ENCODE measurements around the gene ITGB6. TPM values are rescaled to one million over a fixed set of nuclear protein-coding genes. Genes with fewer than 3 reads are reported as not detected.

ITGB6 gene
- total RNA-seq, 2 experiments from 2014 or later: not detected

GRCh38 chr2:160096409-160096808 is 103.7 kb downstream of the ITGB6 start:
- intact Hi-C loops (cut with micrococcal nuclease): no loop called here
- H3K27me3 Mint-ChIP-seq (ENCODE audit: low read depth): peaks cover 10% of the 10 kb centered on the region
- H3K36me3 Mint-ChIP-seq (ENCODE audit: low read depth): no peaks in the 10 kb centered on the region
- DNase-seq: peak; percentile 21
- CTCF ChIA-PET: interaction anchor here (0.7 to 1.5 kb wide), 6 partner anchors 9 to 1178 kb away, joined by 3 to 6 read pairs (median 4); no protein-coding TSS in a partner anchor
- no peak overlapping the region for H3K27ac Mint-ChIP-seq
- H3K9me3 Mint-ChIP-seq: peaks cover 6% of the 10 kb centered on the region
- no peak overlapping the region for H3K4me3 Mint-ChIP-seq
- H3K4me1 Mint-ChIP-seq (ENCODE audit: low read depth): peaks cover 3% of the 10 kb centered on the region

- CTCF ChIA-PET: no interaction called here
- Mint-ChIP-seq H3K9me3 (peaks cover 39% of the 10 kb centered on the region), H3K4me1 (ENCODE audit: low read depth) (peaks cover 3% of the 10 kb centered on the region)
Measured at GRCh38 chr2:160092445-160092844, 107.6 kb downstream of the ITGB6 start.

GRCh38 chr2:160091381-160091780 is 108.7 kb downstream of the ITGB6 start:
- no peak overlapping the region for H3K27ac Mint-ChIP-seq
- intact Hi-C loops (cut with micrococcal nuclease): no loop called here
- no peak overlapping the region for H3K4me3 Mint-ChIP-seq
- CTCF ChIA-PET: interaction anchor here (0.7 kb wide), 1 partner anchor 737 kb away, joined by 7 read pairs; no protein-coding TSS in a partner anchor
- H3K4me1 Mint-ChIP-seq (ENCODE audit: low read depth): peaks cover 1% of the 10 kb centered on the region
- DNase-seq: no peak
- peaks cover 10% of the 10 kb centered on the region for H3K27me3 Mint-ChIP-seq (ENCODE audit: low read depth)
- peaks cover 7% of the 10 kb centered on the region for H3K36me3 Mint-ChIP-seq (ENCODE audit: low read depth)
- peaks cover 48% of the 10 kb centered on the region for H3K9me3 Mint-ChIP-seq

More at GRCh38 chr2:160092445-160092844, 107.6 kb downstream of the ITGB6 start:
- peaks cover 7% of the 10 kb centered on the region for H3K36me3 Mint-ChIP-seq (ENCODE audit: low read depth)
- intact Hi-C loops (cut with micrococcal nuclease): no loop called here
- peaks cover 10% of the 10 kb centered on the region for H3K27me3 Mint-ChIP-seq (ENCODE audit: low read depth)
- DNase-seq: no peak
- H3K27ac Mint-ChIP-seq: no peak overlapping the region
- no peak overlapping the region for H3K4me3 Mint-ChIP-seq

- no peak overlapping the region for H3K4me3 Mint-ChIP-seq
- H3K36me3 Mint-ChIP-seq (ENCODE audit: low read depth): peaks cover 10% of the 10 kb centered on the region
- H3K4me1 Mint-ChIP-seq (ENCODE audit: low read depth): no peaks in the 10 kb centered on the region
- peaks cover 47% of the 10 kb centered on the region for H3K9me3 Mint-ChIP-seq
- no peak overlapping the region for H3K27ac Mint-ChIP-seq
- intact Hi-C loops (cut with micrococcal nuclease): no loop called here
- peaks cover under 1% of the 10 kb centered on the region for H3K27me3 Mint-ChIP-seq (ENCODE audit: low read depth)
- DNase-seq: peak; percentile 18
- CTCF ChIA-PET: interaction anchor here (1.0 to 1.7 kb wide), 3 partner anchors 8 to 340 kb away, joined by 3 to 5 read pairs (median 3); no protein-coding TSS in a partner anchor
Measured at GRCh38 chr2:160087854-160088745, 112.0 kb downstream of the ITGB6 start.

- CTCF ChIA-PET: interaction anchor here (0.6 to 1.8 kb wide), 4 partner anchors 11 to 908 kb away, joined by 3 to 6 read pairs (median 4); no protein-coding TSS in a partner anchor
- Mint-ChIP-seq H3K36me3 (ENCODE audit: low read depth) (peaks cover 10% of the 10 kb centered on the region), H3K4me3 (no peak overlapping the region), H3K27ac (no peak overlapping the region), H3K9me3 (peaks cover 40% of the 10 kb centered on the region), H3K27me3 (ENCODE audit: low read depth) (peaks cover 4% of the 10 kb centered on the region), H3K4me1 (ENCODE audit: low read depth) (no peaks in the 10 kb centered on the region)
- intact Hi-C loops (cut with micrococcal nuclease): no loop called here
- DNase-seq: no peak
Measured at GRCh38 chr2:160085662-160086061, 114.4 kb downstream of the ITGB6 start.

- Mint-ChIP-seq H3K4me1 (ENCODE audit: low read depth) (no peaks in the 10 kb centered on the region), H3K27ac (no peak overlapping the region), H3K27me3 (ENCODE audit: low read depth) (peaks cover 6% of the 10 kb centered on the region), H3K4me3 (no peak overlapping the region), H3K9me3 (peaks cover 2% of the 10 kb centered on the region), H3K36me3 (ENCODE audit: low read depth) (peaks cover 1% of the 10 kb centered on the region)
- CTCF ChIA-PET: interaction anchor here (0.8 to 1.4 kb wide), 2 partner anchors 19 to 31 kb away, joined by 3 to 4 read pairs; no protein-coding TSS in a partner anchor
- intact Hi-C loops (cut with micrococcal nuclease): no loop called here
- DNase-seq: no peak
Measured at GRCh38 chr2:160077912-160078810, 121.9 kb downstream of the ITGB6 start.

- H3K27ac Mint-ChIP-seq: no peak overlapping the region
- H3K27me3 Mint-ChIP-seq (ENCODE audit: low read depth): peaks cover 7% of the 10 kb centered on the region
- no peaks in the 10 kb centered on the region for H3K36me3 Mint-ChIP-seq (ENCODE audit: low read depth)
- DNase-seq: no peak
- H3K4me3 Mint-ChIP-seq: no peak overlapping the region
- no peaks in the 10 kb centered on the region for H3K9me3 Mint-ChIP-seq
- intact Hi-C loops (cut with micrococcal nuclease): no loop called here
- H3K4me1 Mint-ChIP-seq (ENCODE audit: low read depth): no peaks in the 10 kb centered on the region
- CTCF ChIA-PET: interaction anchor here (0.6 to 1.5 kb wide), 4 partner anchors 11 to 527 kb away, joined by 3 to 6 read pairs (median 4); no protein-coding TSS in a partner anchor
Measured at GRCh38 chr2:160076914-160077313, 123.2 kb downstream of the ITGB6 start.

GRCh38 chr2:160076241-160076640 is 123.8 kb downstream of the ITGB6 start:
- H3K4me1 Mint-ChIP-seq (ENCODE audit: low read depth): no peaks in the 10 kb centered on the region
- DNase-seq: no peak
- intact Hi-C loops (cut with micrococcal nuclease): no loop called here
- no peaks in the 10 kb centered on the region for H3K36me3 Mint-ChIP-seq (ENCODE audit: low read depth)
- no peak overlapping the region for H3K27ac Mint-ChIP-seq
- no peak overlapping the region for H3K4me3 Mint-ChIP-seq
- H3K27me3 Mint-ChIP-seq (ENCODE audit: low read depth): peaks cover 10% of the 10 kb centered on the region
- CTCF ChIA-PET: interaction anchor here (0.6 to 1.5 kb wide), 4 partner anchors 10 to 526 kb away, joined by 3 to 6 read pairs (median 4); no protein-coding TSS in a partner anchor
- H3K9me3 Mint-ChIP-seq: no peaks in the 10 kb centered on the region

- no peak for DNase-seq
- Mint-ChIP-seq H3K4me1 (ENCODE audit: low read depth) (no peaks in the 10 kb centered on the region), H3K27ac (no peak overlapping the region), H3K4me3 (no peak overlapping the region), H3K27me3 (ENCODE audit: low read depth) (peaks cover 14% of the 10 kb centered on the region), H3K36me3 (ENCODE audit: low read depth) (no peaks in the 10 kb centered on the region), H3K9me3 (no peaks in the 10 kb centered on the region)
- CTCF ChIA-PET: interaction anchor here (0.7 kb wide), 1 partner anchor 919 kb away, joined by 3 read pairs; no protein-coding TSS in a partner anchor
- intact Hi-C loops (cut with micrococcal nuclease): no loop called here
Measured at GRCh38 chr2:160075171-160075570, 124.9 kb downstream of the ITGB6 start.

- no peak overlapping the region for H3K4me3 Mint-ChIP-seq
- intact Hi-C loops (cut with micrococcal nuclease): no loop called here
- H3K36me3 Mint-ChIP-seq (ENCODE audit: low read depth): no peaks in the 10 kb centered on the region
- no peaks in the 10 kb centered on the region for H3K4me1 Mint-ChIP-seq (ENCODE audit: low read depth)
- CTCF ChIA-PET: no interaction called here
- peaks cover 14% of the 10 kb centered on the region for H3K27me3 Mint-ChIP-seq (ENCODE audit: low read depth)
- H3K27ac Mint-ChIP-seq: no peak overlapping the region
- peaks cover 2% of the 10 kb centered on the region for H3K9me3 Mint-ChIP-seq
- DNase-seq: no peak
Measured at GRCh38 chr2:160073284-160073888, 126.7 kb downstream of the ITGB6 start.

GRCh38 chr2:160068906-160069305 is 131.2 kb downstream of the ITGB6 start:
- CTCF ChIA-PET: no interaction called here
- DNase-seq: no peak
- peaks cover 27% of the 10 kb centered on the region for H3K27me3 Mint-ChIP-seq (ENCODE audit: low read depth)
- no peak overlapping the region for H3K27ac Mint-ChIP-seq
- intact Hi-C loops (cut with micrococcal nuclease): no loop called here
- no peaks in the 10 kb centered on the region for H3K4me1 Mint-ChIP-seq (ENCODE audit: low read depth)
- no peak overlapping the region for H3K4me3 Mint-ChIP-seq
- no peaks in the 10 kb centered on the region for H3K36me3 Mint-ChIP-seq (ENCODE audit: low read depth)
- H3K9me3 Mint-ChIP-seq: peaks cover 2% of the 10 kb centered on the region

All from activated naive CD4-positive, alpha-beta T cell treated with anti-CD3 and anti-CD28 coated beads for 36 hours (primary cell).